ENCODE data around the gene LY86.

GRCh38 chr6:6651335-6651734 lies 62.8 kb downstream of the LY86 start:
- TF ChIP-seq CTCF (IDR thresholded peaks at IDR 0.05; ENCODE audit: poor library complexity, severe bottlenecking) (no peak), EP300 (conservative IDR thresholded peaks at IDR 0.05; ENCODE audit: poor library complexity, severe bottlenecking) (no peak), RAD21 (conservative IDR thresholded peaks at IDR 0.05) (no peak), POLR2AphosphoS5 (IDR thresholded peaks at IDR 0.05) (no peak), TAF1 (IDR thresholded peaks at IDR 0.05; ENCODE audit: low read depth) (no peak), SMC3 (conservative IDR thresholded peaks at IDR 0.05; ENCODE audit: poor library complexity) (no peak), EZH2 (IDR thresholded peaks at IDR 0.05; ENCODE audit: borderline replicate concordance, insufficient read depth, low read length, poor library complexity, severe bottlenecking) (no peak), REST (IDR thresholded peaks at IDR 0.05; ENCODE audit: borderline replicate concordance) (no peak), MXI1 (conservative IDR thresholded peaks at IDR 0.05; ENCODE audit: poor library complexity, severe bottlenecking) (no peak)

All from neural cell (in vitro differentiated cells).